GM12878 (cell line): ENCODE measurements around the gene PLXNA4.

Experiments
- BRCA1 ChIP-seq: IDR thresholded peaks from 2 replicates; pipeline ENCODE4 v1.6.1; 2011; ENCODE audit warnings: low read depth, low read length, improper control_type of control experiment
- CREB1 ChIP-seq: IDR thresholded peaks from 2 replicates; pipeline ENCODE4 v1.6.1; 2012; ENCODE audit warnings: low read depth, mild to moderate bottlenecking, inconsistent platforms
- CREM ChIP-seq: IDR thresholded peaks from 2 replicates; pipeline ENCODE4 v1.6.1; 2014; ENCODE audit warnings: antibody characterized with exemption, low read depth
- EZH2 ChIP-seq: IDR thresholded peaks from 2 replicates; pipeline ENCODE4 v1.6.1; 2012; ENCODE audit warnings: low read depth, mild to moderate bottlenecking, control low read depth, inconsistent platforms, low read length, borderline replicate concordance; ENCODE audit not compliant: control insufficient read depth
- MEF2A ChIP-seq: IDR thresholded peaks from 2 replicates; pipeline ENCODE4 v1.6.1; 2011; ENCODE audit warnings: low read depth, mild to moderate bottlenecking, low read length, moderate library complexity; ENCODE audit not compliant: insufficient read depth
- MEF2B ChIP-seq: fragments of 450-650 bp; IDR thresholded peaks from 2 replicates; pipeline ENCODE4 v1.6.1; 2018; ENCODE audit warnings: mild to moderate bottlenecking, moderate library complexity; ENCODE audit not compliant: partially characterized antibody, poor library complexity, severe bottlenecking
- NFYA ChIP-seq: IDR thresholded peaks from 2 replicates; pipeline ENCODE4 v1.6.1; 2011; ENCODE audit warnings: low read depth, mild to moderate bottlenecking, low read length, improper control_type of control experiment, borderline replicate concordance
- NRF1 ChIP-seq: conservative IDR thresholded peaks from 2 replicates; pipeline ENCODE4 v1.6.1; 2011; ENCODE audit warnings: mild to moderate bottlenecking, low read depth, low read length, improper control_type of control experiment
- POLR2AphosphoS5 ChIP-seq: IDR thresholded peaks from 2 replicates; pipeline ENCODE4 v1.6.1; 2011; ENCODE audit warnings: mild to moderate bottlenecking, low read length, inconsistent platforms
- TAF1 ChIP-seq: IDR thresholded peaks from 2 replicates; pipeline ENCODE4 v1.6.1; 2011; ENCODE audit warnings: mild to moderate bottlenecking, low read depth, low read length, borderline replicate concordance
- TARDBP ChIP-seq: IDR thresholded peaks from 2 replicates; pipeline ENCODE4 v1.6.1; 2016; ENCODE audit warnings: borderline replicate concordance
- ZNF274 ChIP-seq: IDR thresholded peaks from one replicate; pipeline ENCODE4 v1.8.0; 2011; ENCODE audit not compliant: insufficient read length, insufficient read depth
- TF ChIP-seq, protein P1 (sequence below), 3 experiments: IDR thresholded peaks in 2 of 3; conservative IDR thresholded peaks in 1 of 3; 2 replicates each; pipeline ENCODE4 v1.5.1; 2011; ENCODE audit warnings: low read depth in 3 of 3, low read length in 3 of 3, mild to moderate bottlenecking in 3 of 3, control low read depth in 2 of 3, moderate library complexity in 2 of 3, inconsistent platforms in 1 of 3, mixed read lengths in 1 of 3; ENCODE audit not compliant: control insufficient read depth in 2 of 3, insufficient read depth in 1 of 3; ENCODE audit errors: extremely low read depth in 1 of 3
- TF ChIP-seq, protein P2 (sequence below): IDR thresholded peaks from 2 replicates; pipeline ENCODE4 v1.6.1; 2012; ENCODE audit warnings: low read depth, low read length, improper control_type of control experiment

DNA sequence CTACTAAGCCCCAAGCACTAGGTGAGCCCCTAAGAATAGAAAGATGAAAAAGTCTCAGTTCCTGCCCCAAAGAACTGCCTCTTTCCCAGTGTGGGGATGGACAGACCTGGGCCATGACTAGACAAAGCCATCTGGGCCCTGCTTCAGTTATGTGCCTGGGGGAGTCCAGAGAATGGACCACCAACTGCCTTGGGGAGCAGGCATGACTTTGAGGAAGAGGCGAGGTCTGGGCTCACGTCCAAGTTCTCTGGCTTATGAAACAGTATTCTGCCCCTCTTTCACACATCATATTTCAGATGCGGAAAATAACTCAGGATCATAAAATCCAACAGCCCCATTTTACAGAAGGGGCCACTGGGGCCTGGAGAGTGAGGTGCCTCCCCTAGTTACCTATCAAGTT, 80.3 kb downstream of the PLXNA4 start:
- TF ChIP-seq, protein P1, sequence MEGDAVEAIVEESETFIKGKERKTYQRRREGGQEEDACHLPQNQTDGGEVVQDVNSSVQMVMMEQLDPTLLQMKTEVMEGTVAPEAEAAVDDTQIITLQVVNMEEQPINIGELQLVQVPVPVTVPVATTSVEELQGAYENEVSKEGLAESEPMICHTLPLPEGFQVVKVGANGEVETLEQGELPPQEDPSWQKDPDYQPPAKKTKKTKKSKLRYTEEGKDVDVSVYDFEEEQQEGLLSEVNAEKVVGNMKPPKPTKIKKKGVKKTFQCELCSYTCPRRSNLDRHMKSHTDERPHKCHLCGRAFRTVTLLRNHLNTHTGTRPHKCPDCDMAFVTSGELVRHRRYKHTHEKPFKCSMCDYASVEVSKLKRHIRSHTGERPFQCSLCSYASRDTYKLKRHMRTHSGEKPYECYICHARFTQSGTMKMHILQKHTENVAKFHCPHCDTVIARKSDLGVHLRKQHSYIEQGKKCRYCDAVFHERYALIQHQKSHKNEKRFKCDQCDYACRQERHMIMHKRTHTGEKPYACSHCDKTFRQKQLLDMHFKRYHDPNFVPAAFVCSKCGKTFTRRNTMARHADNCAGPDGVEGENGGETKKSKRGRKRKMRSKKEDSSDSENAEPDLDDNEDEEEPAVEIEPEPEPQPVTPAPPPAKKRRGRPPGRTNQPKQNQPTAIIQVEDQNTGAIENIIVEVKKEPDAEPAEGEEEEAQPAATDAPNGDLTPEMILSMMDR (IDR thresholded peaks at IDR 0.05 in 2 of 3, conservative IDR thresholded peaks at IDR 0.05 in 1 of 3; ENCODE audit: control insufficient read depth in 2 of 3, extremely low read depth in 1 of 3, insufficient read depth in 1 of 3, low read depth in 3 of 3, low read length in 3 of 3): no peak
- TF ChIP-seq POLR2AphosphoS5 (no peak), ZNF274 (no peak), EZH2 (no peak), MEF2A (no peak), CREM (no peak), BRCA1 (no peak), CREB1 (no peak), NRF1 (no peak), TAF1 (no peak), TARDBP (no peak), MEF2B (no peak), NFYA (no peak)
- TF ChIP-seq, protein P2, sequence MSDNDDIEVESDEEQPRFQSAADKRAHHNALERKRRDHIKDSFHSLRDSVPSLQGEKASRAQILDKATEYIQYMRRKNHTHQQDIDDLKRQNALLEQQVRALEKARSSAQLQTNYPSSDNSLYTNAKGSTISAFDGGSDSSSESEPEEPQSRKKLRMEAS: no peak
